Nephron progenitor cell (in vitro differentiated cells): ENCODE measurements around the gene CAT.

Experiments
- DNase-seq: peaks from one replicate; pipeline ENCODE4 v3.0.0; 2021
- H3K27ac Mint-ChIP-seq: 2 replicates; pipeline ENCODE4 v1.8.0; 2021; ENCODE audit warnings: mild to moderate bottlenecking, moderate library complexity, mixed read lengths
- H3K27me3 Mint-ChIP-seq: 2 replicates; pipeline ENCODE4 v1.8.0; 2021; ENCODE audit warnings: mild to moderate bottlenecking, low read depth, mixed read lengths; ENCODE audit not compliant: poor library complexity
- H3K36me3 Mint-ChIP-seq: 2 replicates; pipeline ENCODE4 v1.8.0; 2021; ENCODE audit warnings: low read depth, mixed read lengths
- H3K4me1 Mint-ChIP-seq: 2 replicates; pipeline ENCODE4 v1.8.0; 2021; ENCODE audit warnings: mixed read lengths
- H3K4me3 Mint-ChIP-seq: 2 replicates; pipeline ENCODE4 v1.8.0; 2021; ENCODE audit warnings: mild to moderate bottlenecking, moderate library complexity, mixed read lengths
- H3K9me3 Mint-ChIP-seq: 2 replicates; pipeline ENCODE4 v1.8.0; 2021; ENCODE audit warnings: mild to moderate bottlenecking, moderate library complexity, mixed read lengths
- CTCF ChIP-seq: fragments of 200-600 bp; sonication (generic); IDR thresholded peaks from 2 replicates; pipeline ENCODE4 v1.5.0; 2021; ENCODE audit warnings: antibody characterized with exemption

The CAT gene

GRCh38 chr11:34487430-34487829 is 48.7 kb downstream of the CAT start:
- no peak for DNase-seq
- Mint-ChIP-seq H3K27me3 (peaks cover 25% of the 10 kb centered on the region), H3K4me3 (no peak overlapping the region), H3K27ac (no peak overlapping the region), H3K9me3 (no peaks in the 10 kb centered on the region), H3K36me3 (no peaks in the 10 kb centered on the region), H3K4me1 (no peaks in the 10 kb centered on the region)
- no peak for TF ChIP-seq CTCF

GRCh38 chr11:34488855-34489557 is 50.3 kb downstream of the CAT start:
- no peaks in the 10 kb centered on the region for H3K9me3 Mint-ChIP-seq
- H3K27me3 Mint-ChIP-seq, result peaks cover 26% of the 10 kb centered on the region
- H3K4me3 Mint-ChIP-seq, result no peak overlapping the region
- TF ChIP-seq CTCF, result no peak
- H3K4me1 Mint-ChIP-seq, result no peaks in the 10 kb centered on the region
- H3K27ac Mint-ChIP-seq, result no peak overlapping the region
- DNase-seq, result no peak
- H3K36me3 Mint-ChIP-seq, result no peaks in the 10 kb centered on the region

- TF ChIP-seq CTCF, result no peak
- H3K36me3 Mint-ChIP-seq, result no peaks in the 10 kb centered on the region
- H3K9me3 Mint-ChIP-seq, result no peaks in the 10 kb centered on the region
- H3K27me3 Mint-ChIP-seq, result peaks cover 26% of the 10 kb centered on the region
- no peak for DNase-seq
- H3K27ac Mint-ChIP-seq, result no peak overlapping the region
- peaks cover 4% of the 10 kb centered on the region for H3K4me1 Mint-ChIP-seq
- no peak overlapping the region for H3K4me3 Mint-ChIP-seq
Observed at GRCh38 chr11:34490304-34490703, 51.6 kb downstream of the CAT start.

- no peaks in the 10 kb centered on the region for H3K9me3 Mint-ChIP-seq
- H3K27ac Mint-ChIP-seq, result no peak overlapping the region
- H3K36me3 Mint-ChIP-seq, result no peaks in the 10 kb centered on the region
- H3K4me1 Mint-ChIP-seq, result peaks cover 4% of the 10 kb centered on the region
- DNase-seq, result peak; percentile 70
- TF ChIP-seq CTCF, result peak; percentile 80
- H3K27me3 Mint-ChIP-seq, result peaks cover 13% of the 10 kb centered on the region
- H3K4me3 Mint-ChIP-seq, result no peak overlapping the region
Observed at GRCh38 chr11:34492806-34493414, 54.2 kb downstream of the CAT start.

- H3K27ac Mint-ChIP-seq, result no peak overlapping the region
- TF ChIP-seq CTCF, result no peak
- no peaks in the 10 kb centered on the region for H3K36me3 Mint-ChIP-seq
- no peaks in the 10 kb centered on the region for H3K9me3 Mint-ChIP-seq
- no peak overlapping the region for H3K4me3 Mint-ChIP-seq
- peaks cover 16% of the 10 kb centered on the region for H3K27me3 Mint-ChIP-seq
- peaks cover 4% of the 10 kb centered on the region for H3K4me1 Mint-ChIP-seq
- no peak for DNase-seq
Observed at GRCh38 chr11:34493468-34493867, 54.7 kb downstream of the CAT start.
